Mononuclear cell (primary cell): ENCODE data around the gene ARAP3. TPM values are rescaled to one million over a fixed set of nuclear protein-coding genes. Genes with fewer than 3 reads are reported as not detected.

Source experiments
- H3K27me3 ChIP-seq: 2 replicates; pipeline ENCODE4 v1.6.0; 2011; ENCODE audit warnings: low read length, control low read depth; ENCODE audit not compliant: insufficient read depth
- H3K4me1 ChIP-seq: 2 replicates; pipeline ENCODE4 v1.5.1; 2011; ENCODE audit warnings: mild to moderate bottlenecking, low read length, control low read depth; ENCODE audit not compliant: insufficient read depth
- H3K4me3 ChIP-seq: 2 replicates; pipeline ENCODE4 v1.5.1; 2011; ENCODE audit warnings: mild to moderate bottlenecking, low read length, moderate library complexity
- H3K9me3 ChIP-seq: 2 replicates; pipeline ENCODE4 v1.5.1; 2011; ENCODE audit warnings: low read depth, mild to moderate bottlenecking, control low read depth, low read length
- total RNA-seq: library from RNA; depleted of rRNA; stranded (reverse); fragments of >200 nt; gene quantifications from one replicate; pipeline ENCODE4 v1.2.3, GENCODE V29; 2012

The ARAP3 gene
- total RNA-seq, 1 donor, result 1.4 TPM

- Histone ChIP-seq H3K4me1 (peaks cover 6% of the 10 kb centered on the region), H3K9me3 (no peaks in the 10 kb centered on the region), H3K4me3 (no peak overlapping the region), H3K27me3 (no peaks in the 10 kb centered on the region)
Observed at GRCh38 chr5:141665995-141666940, 15.8 kb downstream of the ARAP3 start.

GRCh38 chr5:141664733-141665461 lies 17.1 kb downstream of the ARAP3 start:
- H3K4me1 ChIP-seq, result peaks cover 6% of the 10 kb centered on the region
- H3K27me3 ChIP-seq, result no peaks in the 10 kb centered on the region
- no peaks in the 10 kb centered on the region for H3K9me3 ChIP-seq
- H3K4me3 ChIP-seq, result no peak overlapping the region

- no peaks in the 10 kb centered on the region for H3K27me3 ChIP-seq
- peaks cover 6% of the 10 kb centered on the region for H3K4me1 ChIP-seq
- no peaks in the 10 kb centered on the region for H3K9me3 ChIP-seq
- H3K4me3 ChIP-seq, result no peak overlapping the region
Observed at GRCh38 chr5:141663506-141663905, 18.5 kb downstream of the ARAP3 start.

GRCh38 chr5:141662028-141662427 lies 20.0 kb downstream of the ARAP3 start:
- H3K4me3 ChIP-seq, result no peak overlapping the region
- H3K27me3 ChIP-seq, result no peaks in the 10 kb centered on the region
- no peaks in the 10 kb centered on the region for H3K9me3 ChIP-seq
- H3K4me1 ChIP-seq, result peaks cover 6% of the 10 kb centered on the region

- Histone ChIP-seq H3K27me3 (no peaks in the 10 kb centered on the region), H3K4me3 (no peak overlapping the region), H3K4me1 (no peaks in the 10 kb centered on the region), H3K9me3 (no peaks in the 10 kb centered on the region)
Observed at GRCh38 chr5:141657937-141658545, 24.0 kb downstream of the ARAP3 start.

- Histone ChIP-seq H3K4me3 (no peak overlapping the region), H3K9me3 (no peaks in the 10 kb centered on the region), H3K27me3 (no peaks in the 10 kb centered on the region), H3K4me1 (no peaks in the 10 kb centered on the region)
Observed at GRCh38 chr5:141657404-141657803, 24.6 kb downstream of the ARAP3 start.

GRCh38 chr5:141656396-141656795 lies 25.6 kb downstream of the ARAP3 start:
- Histone ChIP-seq H3K9me3 (no peaks in the 10 kb centered on the region), H3K27me3 (no peaks in the 10 kb centered on the region), H3K4me3 (no peak overlapping the region), H3K4me1 (peaks cover 6% of the 10 kb centered on the region)

GRCh38 chr5:141655020-141655419 lies 27.0 kb downstream of the ARAP3 start:
- Histone ChIP-seq H3K4me1 (peaks cover 16% of the 10 kb centered on the region), H3K27me3 (no peaks in the 10 kb centered on the region), H3K4me3 (no peak overlapping the region), H3K9me3 (no peaks in the 10 kb centered on the region)

- H3K4me1 ChIP-seq, result peaks cover 17% of the 10 kb centered on the region
Observed at GRCh38 chr5:141654298-141654697, 27.7 kb downstream of the ARAP3 start.

GRCh38 chr5:141651728-141652105 lies 30.3 kb downstream of the ARAP3 start:
- H3K4me3 ChIP-seq, result peak overlapping the region; percentile 64

More at GRCh38 chr5:141654298-141654697, 27.7 kb downstream of the ARAP3 start:
- Histone ChIP-seq H3K27me3 (no peaks in the 10 kb centered on the region), H3K9me3 (no peaks in the 10 kb centered on the region), H3K4me3 (no peak overlapping the region)

GRCh38 chr5:141650851-141651727 lies 30.9 kb downstream of the ARAP3 start, which contains the start of gene FCHSD1:
TSS of gene FCHSD1 (minus strand) at chr5:141651418. CDS start at chr5:141651368, 50 bp downstream.
- H3K4me1 ChIP-seq, result peaks cover 17% of the 10 kb centered on the region
- H3K27me3 ChIP-seq, result no peaks in the 10 kb centered on the region
- H3K9me3 ChIP-seq, result no peaks in the 10 kb centered on the region
- H3K4me3 ChIP-seq, result peak within 1 kb of the TSS; percentile 64

More at GRCh38 chr5:141651728-141652105, 30.3 kb downstream of the ARAP3 start:
- Histone ChIP-seq H3K4me1 (peaks cover 17% of the 10 kb centered on the region), H3K9me3 (no peaks in the 10 kb centered on the region), H3K27me3 (no peaks in the 10 kb centered on the region)

GRCh38 chr5:141649972-141650371 lies 32.1 kb downstream of the ARAP3 start:
- H3K27me3 ChIP-seq, result no peaks in the 10 kb centered on the region
- no peaks in the 10 kb centered on the region for H3K9me3 ChIP-seq
- H3K4me1 ChIP-seq, result peaks cover 17% of the 10 kb centered on the region
- H3K4me3 ChIP-seq, result no peak overlapping the region

- H3K27me3 ChIP-seq, result no peaks in the 10 kb centered on the region
Observed at GRCh38 chr5:141649056-141649688, 32.9 kb downstream of the ARAP3 start.

GRCh38 chr5:141647851-141648250 lies 34.2 kb downstream of the ARAP3 start:
- Histone ChIP-seq H3K4me3 (no peak overlapping the region), H3K9me3 (no peaks in the 10 kb centered on the region), H3K27me3 (no peaks in the 10 kb centered on the region), H3K4me1 (peaks cover 18% of the 10 kb centered on the region)

More at GRCh38 chr5:141649056-141649688, 32.9 kb downstream of the ARAP3 start:
- Histone ChIP-seq H3K4me1 (peaks cover 17% of the 10 kb centered on the region), H3K4me3 (no peak overlapping the region), H3K9me3 (no peaks in the 10 kb centered on the region)
